Karpas-422 (cell line): ENCODE data around the gene LPP. TPM values are rescaled to one million over a fixed set of nuclear protein-coding genes. Genes with fewer than 3 reads are reported as not detected.

ENCODE experiments used
- DNase-seq: peaks from one replicate; pipeline ENCODE4 v3.0.0-alpha.2; 2015
- H2AFZ ChIP-seq: fragments of 200-600 bp; sonication (generic); 2 replicates; pipeline ENCODE4 v1.6.1; 2014; ENCODE audit warnings: antibody characterized with exemption, low read length, mixed read lengths
- H3K27ac ChIP-seq: fragments of 200-600 bp; sonication (generic); 2 replicates; pipeline ENCODE4 v1.5.1; 2014; ENCODE audit warnings: mild to moderate bottlenecking, low read length, moderate library complexity
- H3K27me3 ChIP-seq: fragments of 200-600 bp; sonication (generic); 2 replicates; pipeline ENCODE4 v1.6.1; 2014; ENCODE audit warnings: low read length, mixed read lengths
- H3K36me3 ChIP-seq: fragments of 200-600 bp; sonication (generic); 2 replicates; pipeline ENCODE4 v1.6.1; 2014; ENCODE audit warnings: low read length, mixed read lengths; ENCODE audit not compliant: insufficient read depth
- H3K4me1 ChIP-seq: fragments of 200-600 bp; sonication (generic); 2 replicates; pipeline ENCODE4 v1.6.1; 2014; ENCODE audit warnings: mild to moderate bottlenecking, low read length, mixed read lengths
- H3K4me2 ChIP-seq: fragments of 200-600 bp; sonication (generic); 2 replicates; pipeline ENCODE4 v1.6.1; 2014; ENCODE audit warnings: low read length, low read depth, mild to moderate bottlenecking; ENCODE audit not compliant: poor library complexity, severe bottlenecking
- H3K4me3 ChIP-seq: fragments of 200-600 bp; sonication (generic); 2 replicates; pipeline ENCODE4 v1.5.1; 2014; ENCODE audit warnings: mild to moderate bottlenecking, antibody characterized with exemption, low read length, mixed read lengths
- H3K79me2 ChIP-seq: fragments of 200-600 bp; sonication (generic); 2 replicates; pipeline ENCODE4 v1.6.1; 2014; ENCODE audit warnings: mild to moderate bottlenecking, low read length, mixed read lengths
- H3K9ac ChIP-seq: fragments of 200-600 bp; sonication (generic); 2 replicates; pipeline ENCODE4 v1.6.0; 2014; ENCODE audit warnings: low read length
- H3K9me2 ChIP-seq: fragments of 200-600 bp; sonication (generic), shearing (Covaris generic); replicated peaks from 2 replicates; pipeline ENCODE4 v1.6.0; 2014; ENCODE audit warnings: mild to moderate bottlenecking, low read length, moderate library complexity; ENCODE audit not compliant: insufficient read depth
- H3K9me3 ChIP-seq: fragments of 300-700, 200-600 bp; sonication (generic); 2 replicates; pipeline ENCODE4 v1.6.1; 2014; ENCODE audit warnings: low read length, mixed read lengths
- H4K20me1 ChIP-seq: fragments of 200-600 bp; sonication (generic); 2 replicates; pipeline ENCODE4 v1.6.1; 2014; ENCODE audit warnings: mild to moderate bottlenecking, antibody characterized with exemption, low read length, low read depth; ENCODE audit not compliant: insufficient read depth
- total RNA-seq: library from RNA; depleted of rRNA; stranded (reverse); fragments of >200 nt; shearing (Covaris generic); gene quantifications from 2 replicates; pipeline ENCODE4 v1.2.3, GENCODE V29; 2014; ENCODE audit warnings: low replicate concordance

The LPP gene
- total RNA-seq, 1 experiment from 2014 or later = 88.5 TPM

DNA sequence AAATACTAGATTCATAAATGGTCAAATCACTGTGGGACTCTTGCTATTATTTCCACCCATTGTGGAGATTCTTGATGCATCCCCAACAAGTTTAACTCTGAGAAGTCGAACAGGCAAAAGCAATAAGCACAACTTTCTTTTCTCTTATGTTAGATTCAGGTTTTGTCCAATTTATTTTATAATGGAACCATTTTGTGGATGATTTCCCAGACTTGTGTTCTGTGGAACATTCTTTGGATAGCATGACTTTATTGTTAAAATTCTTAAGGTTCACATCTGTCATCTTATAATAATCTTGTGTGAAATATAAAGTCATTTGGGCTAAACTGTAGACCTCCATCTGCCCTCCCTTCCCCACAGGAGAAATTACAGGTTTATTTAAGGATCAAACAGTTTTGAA is 213.7 kb downstream of the LPP start:
- H2AFZ ChIP-seq = no peak overlapping the region
- H3K9me3 ChIP-seq = no peaks in the 10 kb centered on the region

DNA sequence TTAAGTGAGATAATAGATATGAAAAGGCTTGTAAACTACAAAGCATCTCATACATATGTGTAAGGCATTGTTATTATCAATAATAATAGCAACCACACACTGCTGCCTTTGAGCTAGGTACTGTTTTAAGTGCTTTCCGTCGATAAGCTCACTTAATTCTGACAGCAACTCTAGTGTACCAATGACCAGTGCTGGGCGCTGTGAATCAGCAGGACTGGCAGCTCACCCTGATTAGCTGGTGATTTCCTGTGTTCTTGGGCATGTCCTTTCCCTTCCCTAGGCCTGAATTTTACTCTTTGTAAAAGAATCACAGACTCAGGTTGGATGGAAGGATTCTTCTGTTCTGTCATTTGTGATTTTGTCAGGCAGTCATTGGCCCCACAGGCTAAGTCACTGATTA is 215.6 kb downstream of the LPP start:
- Histone ChIP-seq H3K9me3 (no peaks in the 10 kb centered on the region), H3K4me1 (peaks cover 3% of the 10 kb centered on the region; the same call in 1 of the 2 replicates), H3K27ac (no peak overlapping the region), H3K79me2 (no peaks in the 10 kb centered on the region), H3K27me3 (no peaks in the 10 kb centered on the region), H3K9me2 (no peaks in the 10 kb centered on the region), H3K36me3 (no peaks in the 10 kb centered on the region), H3K9ac (no peak overlapping the region), H3K4me3 (no peak overlapping the region), H2AFZ (no peak overlapping the region), H4K20me1 (peaks cover 5% of the 10 kb centered on the region; the same call in 1 of the 2 replicates), H3K4me2 (no peak overlapping the region)
- no peak for DNase-seq

More for the DNA sequence above, 213.7 kb downstream of the LPP start:
- H3K4me1 ChIP-seq = peaks cover 8% of the 10 kb centered on the region
- no peak overlapping the region for H3K4me2 ChIP-seq
- H3K9ac ChIP-seq = no peak overlapping the region
- peaks cover 5% of the 10 kb centered on the region; the same call in 1 of the 2 replicates for H4K20me1 ChIP-seq
- no peak for DNase-seq
- no peak overlapping the region for H3K27ac ChIP-seq
- H3K4me3 ChIP-seq = no peak overlapping the region
- H3K36me3 ChIP-seq = no peaks in the 10 kb centered on the region
- H3K9me2 ChIP-seq = no peaks in the 10 kb centered on the region
- no peaks in the 10 kb centered on the region for H3K79me2 ChIP-seq
- H3K27me3 ChIP-seq = no peaks in the 10 kb centered on the region

DNA sequence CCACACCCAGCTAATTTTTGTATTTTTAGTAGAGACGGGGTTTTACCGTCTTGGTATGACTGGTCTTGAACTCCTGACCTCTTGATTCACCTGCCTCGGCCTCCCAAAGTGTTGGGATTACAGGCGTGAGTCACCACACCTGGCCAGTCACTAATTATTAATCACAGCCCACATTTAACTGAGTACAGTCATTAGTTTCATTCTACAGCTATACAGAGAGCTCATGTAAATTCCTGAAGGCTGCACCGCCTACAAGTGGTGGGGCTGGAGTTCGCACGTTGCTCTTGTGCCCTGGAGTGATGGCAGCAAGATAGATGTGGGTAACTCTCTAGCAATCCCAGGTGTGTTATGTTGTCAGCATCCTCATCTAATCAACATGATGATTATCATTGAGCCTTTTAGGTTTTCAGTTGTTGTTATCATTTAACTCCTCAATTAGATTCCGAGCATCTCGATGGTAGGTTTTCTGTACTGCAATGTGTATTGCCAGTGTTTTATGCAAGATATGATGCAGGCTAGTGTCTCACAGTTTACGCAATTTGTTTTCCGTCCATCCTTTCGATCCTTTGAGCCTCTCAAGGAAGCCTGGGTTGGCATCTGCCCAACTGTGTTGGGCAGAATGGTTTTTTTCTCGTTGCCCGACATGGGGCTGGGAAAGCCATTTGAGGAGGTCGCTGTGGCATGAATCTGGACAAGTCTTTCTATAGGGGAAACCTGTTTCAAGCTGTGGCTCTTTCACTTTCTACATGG is 216.3 kb downstream of the LPP start:
- H3K4me2 ChIP-seq = no peak overlapping the region
- H2AFZ ChIP-seq = no peak overlapping the region
- no peak overlapping the region for H3K27ac ChIP-seq
- H3K79me2 ChIP-seq = no peaks in the 10 kb centered on the region
- H3K9me2 ChIP-seq = no peaks in the 10 kb centered on the region
- no peak overlapping the region for H3K4me3 ChIP-seq
- H3K27me3 ChIP-seq = no peaks in the 10 kb centered on the region
- DNase-seq = no peak
- H3K9ac ChIP-seq = no peak overlapping the region
- no peaks in the 10 kb centered on the region for H3K9me3 ChIP-seq
- H4K20me1 ChIP-seq = peaks cover 5% of the 10 kb centered on the region; the same call in 1 of the 2 replicates
- H3K36me3 ChIP-seq = no peaks in the 10 kb centered on the region
- H3K4me1 ChIP-seq = peaks cover 3% of the 10 kb centered on the region; the same call in 1 of the 2 replicates

GRCh38 chr3:188378786-188379185 is 224.8 kb downstream of the LPP start:
- Histone ChIP-seq H3K36me3 (no peaks in the 10 kb centered on the region), H3K9me2 (no peaks in the 10 kb centered on the region), H3K27ac (no peak overlapping the region), H2AFZ (no peak overlapping the region), H3K9me3 (no peaks in the 10 kb centered on the region), H3K79me2 (no peaks in the 10 kb centered on the region), H3K4me2 (no peak overlapping the region), H3K9ac (no peak overlapping the region), H3K4me1 (peaks cover 9% of the 10 kb centered on the region), H4K20me1 (no peaks in the 10 kb centered on the region), H3K27me3 (no peaks in the 10 kb centered on the region), H3K4me3 (no peak overlapping the region)
- DNase-seq = no peak

- no peaks in the 10 kb centered on the region for H3K9me2 ChIP-seq
- H3K9me3 ChIP-seq = no peaks in the 10 kb centered on the region
- peaks cover 9% of the 10 kb centered on the region for H3K4me1 ChIP-seq
- no peaks in the 10 kb centered on the region for H3K79me2 ChIP-seq
- H3K9ac ChIP-seq = no peak overlapping the region
- H3K27me3 ChIP-seq = no peaks in the 10 kb centered on the region
- no peaks in the 10 kb centered on the region for H4K20me1 ChIP-seq
- no peak overlapping the region for H2AFZ ChIP-seq
- no peak overlapping the region for H3K4me3 ChIP-seq
- DNase-seq = no peak
- no peak overlapping the region for H3K4me2 ChIP-seq
- no peaks in the 10 kb centered on the region for H3K36me3 ChIP-seq
- no peak overlapping the region for H3K27ac ChIP-seq
Measured at GRCh38 chr3:188380252-188380651, 226.3 kb downstream of the LPP start.

- H3K27ac ChIP-seq = no peak overlapping the region
- peaks cover 9% of the 10 kb centered on the region for H3K4me1 ChIP-seq
- H3K4me2 ChIP-seq = no peak overlapping the region
- no peaks in the 10 kb centered on the region for H4K20me1 ChIP-seq
- no peaks in the 10 kb centered on the region for H3K79me2 ChIP-seq
- H3K9me3 ChIP-seq = no peaks in the 10 kb centered on the region
- no peak for DNase-seq
- no peaks in the 10 kb centered on the region for H3K36me3 ChIP-seq
- H2AFZ ChIP-seq = no peak overlapping the region
- no peak overlapping the region for H3K4me3 ChIP-seq
- H3K9ac ChIP-seq = no peak overlapping the region
- no peaks in the 10 kb centered on the region for H3K9me2 ChIP-seq
- H3K27me3 ChIP-seq = no peaks in the 10 kb centered on the region
Measured at GRCh38 chr3:188380722-188381121, 226.8 kb downstream of the LPP start.

DNA sequence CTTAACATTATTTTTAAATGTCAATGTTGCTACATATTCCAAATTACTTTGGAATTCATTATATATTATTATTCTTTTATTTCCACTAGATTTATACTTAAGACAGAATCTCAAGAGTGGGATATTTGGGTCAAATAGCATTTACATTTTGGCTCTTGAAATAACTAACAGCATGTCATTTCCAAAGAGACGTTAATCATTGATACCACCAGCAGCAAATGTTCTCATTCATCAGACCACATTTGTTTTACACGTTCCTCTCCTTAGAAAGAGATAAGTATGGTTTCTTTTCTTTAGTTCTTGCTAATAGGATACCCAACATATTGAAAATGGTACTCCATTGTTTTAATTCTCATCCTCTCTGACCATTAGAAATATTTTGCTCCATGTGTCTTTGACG is 229.8 kb downstream of the LPP start:
- no peak overlapping the region for H3K9ac ChIP-seq
- no peak overlapping the region for H3K4me2 ChIP-seq
- H3K36me3 ChIP-seq = no peaks in the 10 kb centered on the region
- H4K20me1 ChIP-seq = no peaks in the 10 kb centered on the region
- no peaks in the 10 kb centered on the region for H3K9me3 ChIP-seq
- no peaks in the 10 kb centered on the region for H3K9me2 ChIP-seq
- H3K27ac ChIP-seq = no peak overlapping the region
- no peaks in the 10 kb centered on the region for H3K79me2 ChIP-seq
- H3K4me3 ChIP-seq = no peak overlapping the region
- DNase-seq = no peak
- no peaks in the 10 kb centered on the region for H3K27me3 ChIP-seq
- H3K4me1 ChIP-seq = peaks cover 9% of the 10 kb centered on the region
- H2AFZ ChIP-seq = no peak overlapping the region

DNA sequence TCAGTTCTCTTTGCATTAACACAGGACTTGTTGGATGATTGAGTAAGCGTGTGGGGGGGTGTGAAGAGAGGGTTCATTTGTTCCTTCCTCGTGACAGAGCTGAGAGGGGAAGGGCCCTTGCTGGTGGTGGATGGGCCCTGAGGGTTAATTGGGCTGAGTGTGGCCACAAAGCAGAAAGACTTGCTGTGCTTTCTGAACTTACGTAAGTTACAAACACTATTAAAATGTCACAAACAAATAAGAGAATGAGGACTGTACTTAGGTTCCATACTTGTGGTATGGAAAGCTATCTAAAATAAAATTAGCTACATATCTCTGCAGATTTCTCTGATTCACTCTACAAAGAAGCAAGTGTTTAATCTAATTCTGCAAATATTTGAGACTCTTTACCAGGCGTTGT is 231.3 kb downstream of the LPP start:
- Histone ChIP-seq H3K4me3 (no peak overlapping the region), H3K9me3 (no peaks in the 10 kb centered on the region), H3K36me3 (no peaks in the 10 kb centered on the region), H3K9me2 (no peaks in the 10 kb centered on the region), H3K27me3 (no peaks in the 10 kb centered on the region), H3K27ac (no peak overlapping the region), H3K4me1 (peaks cover 15% of the 10 kb centered on the region), H2AFZ (no peak overlapping the region), H4K20me1 (no peaks in the 10 kb centered on the region), H3K4me2 (no peak overlapping the region), H3K79me2 (no peaks in the 10 kb centered on the region), H3K9ac (no peak overlapping the region)
- DNase-seq = no peak
